ENCODE results near the gene DNAJC3. TPM values are rescaled to one million over a fixed set of nuclear protein-coding genes. Genes with fewer than 3 reads are reported as not detected.
"Not testable (repeated sequence)": the region's sequence is repeated elsewhere in the genome, so short reads cannot be mapped to it uniquely, and the experiment has no call there.

Gene DNAJC3
- total RNA-seq, 1 experiment from 2014 or later, result 19.7 TPM

DNA sequence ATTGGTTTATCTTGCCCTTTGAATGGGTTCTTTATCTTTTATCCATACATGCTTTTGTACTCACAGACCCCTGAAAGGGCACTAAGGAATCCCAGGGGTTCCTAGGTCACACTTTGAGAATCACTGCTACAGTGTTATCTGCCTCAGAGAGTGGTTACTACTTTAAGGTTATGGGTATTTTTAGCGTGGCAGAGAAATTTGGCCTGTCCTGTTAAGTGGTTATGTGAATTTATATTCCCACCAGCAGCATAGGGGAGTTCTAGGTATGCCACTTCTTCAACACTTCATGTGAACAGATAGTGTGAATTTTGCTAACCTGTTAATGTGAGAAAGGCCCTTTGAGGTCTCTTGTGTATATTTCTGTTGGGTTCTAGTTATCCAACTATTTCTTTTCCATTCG is 75.7 kb downstream of the DNAJC3 start:
- H2AFZ ChIP-seq (ENCODE audit: low read length), result no peak overlapping the region
- DNase-seq, result no peak
- H3K36me3 ChIP-seq (ENCODE audit: insufficient read depth, low read length), result no peaks in the 10 kb centered on the region
- H3K4me1 ChIP-seq (ENCODE audit: low read length), result no peaks in the 10 kb centered on the region
- no peaks in the 10 kb centered on the region for H3K9me3 ChIP-seq (ENCODE audit: low read length)
- H3K4me2 ChIP-seq (ENCODE audit: low read depth, low read length, poor library complexity, severe bottlenecking), result no peak overlapping the region
- no peak overlapping the region for H3K4me3 ChIP-seq (ENCODE audit: low read length)
- no peak overlapping the region for H3K9ac ChIP-seq (ENCODE audit: low read length)
- H3K79me2 ChIP-seq (ENCODE audit: low read length), result peaks cover 67% of the 10 kb centered on the region
- H3K9me2 ChIP-seq (replicated peaks; ENCODE audit: insufficient read depth, low read length), result no peaks in the 10 kb centered on the region
- no peak overlapping the region for H3K27ac ChIP-seq (ENCODE audit: low read length)
- no peaks in the 10 kb centered on the region for H4K20me1 ChIP-seq (ENCODE audit: insufficient read depth, low read depth, low read length)
- H3K27me3 ChIP-seq (ENCODE audit: low read length), result no peaks in the 10 kb centered on the region

DNA sequence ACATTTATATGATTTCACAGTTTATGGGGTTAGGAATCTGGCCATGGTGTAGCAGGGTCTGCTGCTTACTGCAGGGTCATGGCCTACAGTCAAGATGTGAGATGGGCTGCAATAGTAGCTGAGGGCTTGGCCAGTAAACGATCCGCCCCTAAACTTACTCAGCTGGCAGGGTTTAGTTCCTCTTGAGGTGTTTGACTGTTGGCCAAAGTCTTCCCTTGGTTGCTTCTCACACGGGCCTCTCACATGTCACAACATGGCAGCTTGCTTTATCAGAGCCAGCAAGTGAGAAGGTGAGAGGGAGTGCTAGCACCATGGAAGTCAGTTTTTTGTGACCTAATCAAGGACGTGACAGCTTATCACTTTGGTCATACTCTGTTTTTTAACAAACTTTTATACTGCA is 77.1 kb downstream of the DNAJC3 start:
- Histone ChIP-seq H3K36me3 (ENCODE audit: insufficient read depth, low read length) (no peaks in the 10 kb centered on the region), H3K9me2 (replicated peaks; ENCODE audit: insufficient read depth, low read length) (no peaks in the 10 kb centered on the region), H3K27ac (ENCODE audit: low read length) (no peak overlapping the region), H3K4me2 (ENCODE audit: low read depth, low read length, poor library complexity, severe bottlenecking) (no peak overlapping the region), H3K9me3 (ENCODE audit: low read length) (no peaks in the 10 kb centered on the region), H3K4me1 (ENCODE audit: low read length) (no peaks in the 10 kb centered on the region), H2AFZ (ENCODE audit: low read length) (no peak overlapping the region), H3K9ac (ENCODE audit: low read length) (no peak overlapping the region), H3K27me3 (ENCODE audit: low read length) (no peaks in the 10 kb centered on the region), H3K4me3 (ENCODE audit: low read length) (no peak overlapping the region), H4K20me1 (ENCODE audit: insufficient read depth, low read depth, low read length) (no peaks in the 10 kb centered on the region), H3K79me2 (ENCODE audit: low read length) (peaks cover 57% of the 10 kb centered on the region)
- DNase-seq, result no peak

DNA sequence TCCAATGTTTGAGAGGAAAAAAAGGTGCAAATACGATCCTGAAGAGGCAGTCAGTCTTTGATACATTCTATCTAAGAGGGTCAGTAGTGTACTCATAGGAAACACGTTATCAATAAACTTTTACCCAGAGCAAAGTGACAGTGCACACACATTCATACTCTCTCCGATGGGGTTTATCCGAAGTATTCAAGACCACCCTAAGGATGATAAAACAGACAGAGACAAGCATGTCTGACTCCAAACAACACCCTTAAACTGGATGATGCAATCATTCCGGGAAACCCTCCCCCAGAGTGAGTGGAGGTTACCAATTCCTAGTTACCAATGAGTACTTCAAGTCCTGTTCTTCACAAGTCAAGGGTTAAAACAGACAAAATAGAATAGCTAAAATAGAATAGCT is 79.1 kb downstream of the DNAJC3 start:
- Histone ChIP-seq H3K4me1 (ENCODE audit: low read length) (no peaks in the 10 kb centered on the region), H3K36me3 (ENCODE audit: insufficient read depth, low read length) (no peaks in the 10 kb centered on the region), H3K27ac (ENCODE audit: low read length) (no peak overlapping the region), H3K27me3 (ENCODE audit: low read length) (no peaks in the 10 kb centered on the region), H3K4me2 (ENCODE audit: low read depth, low read length, poor library complexity, severe bottlenecking) (no peak overlapping the region), H3K9me3 (ENCODE audit: low read length) (no peaks in the 10 kb centered on the region), H3K9ac (ENCODE audit: low read length) (no peak overlapping the region), H2AFZ (ENCODE audit: low read length) (no peak overlapping the region), H3K79me2 (ENCODE audit: low read length) (peaks cover 45% of the 10 kb centered on the region), H3K9me2 (replicated peaks; ENCODE audit: insufficient read depth, low read length) (no peaks in the 10 kb centered on the region), H4K20me1 (ENCODE audit: insufficient read depth, low read depth, low read length) (no peaks in the 10 kb centered on the region), H3K4me3 (ENCODE audit: low read length) (no peak overlapping the region)
- DNase-seq, result no peak

DNA sequence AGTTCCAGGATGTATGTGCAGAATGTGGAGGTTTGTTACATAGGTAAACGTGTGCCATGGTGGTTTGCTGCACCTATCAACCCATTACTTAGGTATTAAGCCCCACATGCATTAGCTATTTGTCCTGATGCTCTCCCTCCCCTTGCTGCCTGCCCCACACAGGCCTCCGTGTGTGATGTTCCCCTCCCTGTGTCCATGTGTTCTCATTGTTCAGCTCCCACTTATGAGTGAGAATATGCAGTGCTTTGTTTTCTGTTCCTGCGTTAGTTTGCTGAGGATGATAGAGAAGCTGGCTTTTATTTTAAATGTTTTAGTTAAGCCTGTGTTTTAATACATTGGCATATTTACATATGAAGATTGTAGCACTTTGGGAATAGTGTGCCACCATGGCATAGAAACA is 85.7 kb downstream of the DNAJC3 start:
- not testable (repeated sequence) for H3K9me3 ChIP-seq (ENCODE audit: low read length); DNase-seq; H3K4me3 ChIP-seq (ENCODE audit: low read length); H3K27me3 ChIP-seq (ENCODE audit: low read length); H2AFZ ChIP-seq (ENCODE audit: low read length); H3K9me2 ChIP-seq (replicated peaks; ENCODE audit: insufficient read depth, low read length); H3K4me2 ChIP-seq (ENCODE audit: low read depth, low read length, poor library complexity, severe bottlenecking); H3K27ac ChIP-seq (ENCODE audit: low read length); H3K9ac ChIP-seq (ENCODE audit: low read length); H3K79me2 ChIP-seq (ENCODE audit: low read length); H4K20me1 ChIP-seq (ENCODE audit: insufficient read depth, low read depth, low read length); H3K36me3 ChIP-seq (ENCODE audit: insufficient read depth, low read length); H3K4me1 ChIP-seq (ENCODE audit: low read length)

DNA sequence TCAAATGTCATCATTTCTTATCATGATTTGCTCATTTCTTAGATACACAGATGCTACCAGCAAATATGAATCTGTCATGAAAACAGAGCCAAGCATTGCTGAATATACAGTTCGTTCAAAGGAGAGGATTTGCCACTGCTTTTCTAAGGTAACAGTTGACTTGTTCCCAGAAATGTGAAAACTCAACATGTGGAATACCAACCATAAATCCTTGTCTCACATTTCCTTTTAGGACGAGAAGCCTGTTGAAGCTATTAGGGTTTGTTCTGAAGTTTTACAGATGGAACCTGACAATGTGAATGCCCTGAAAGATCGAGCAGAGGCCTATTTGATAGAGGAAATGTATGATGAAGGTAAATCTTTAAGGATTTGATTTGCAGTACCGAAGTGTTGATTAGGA is 86.7 kb downstream of the DNAJC3 start:
- Histone ChIP-seq H3K36me3 (ENCODE audit: insufficient read depth, low read length) (peaks cover 10% of the 10 kb centered on the region; the same call in 1 of the 2 replicates), H3K9me3 (ENCODE audit: low read length) (no peaks in the 10 kb centered on the region)

DNA sequence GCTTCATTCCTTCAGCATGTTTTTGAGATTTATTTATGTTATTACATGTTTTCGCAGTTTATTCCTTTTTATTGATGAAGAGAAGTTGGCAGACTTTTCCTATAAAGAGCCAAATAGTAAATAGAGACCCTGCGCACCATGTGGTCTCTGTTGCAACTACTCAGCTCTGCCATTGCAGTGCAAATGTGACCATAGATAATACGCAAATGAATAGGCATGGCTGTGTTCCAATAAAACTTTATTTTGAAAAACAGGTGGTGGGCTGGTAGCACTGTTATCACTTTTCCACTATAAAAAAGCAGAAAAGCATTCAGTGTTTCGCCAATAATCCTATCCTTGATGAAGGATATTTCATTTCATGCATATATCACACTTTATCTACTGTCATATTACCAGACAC is 95.0 kb downstream of the DNAJC3 start:
- no peak for DNase-seq
- H4K20me1 ChIP-seq (ENCODE audit: insufficient read depth, low read depth, low read length), result no peaks in the 10 kb centered on the region
- no peaks in the 10 kb centered on the region for H3K4me1 ChIP-seq (ENCODE audit: low read length)
- H3K9me3 ChIP-seq (ENCODE audit: low read length), result no peaks in the 10 kb centered on the region
- H3K79me2 ChIP-seq (ENCODE audit: low read length), result peaks cover 11% of the 10 kb centered on the region
- no peaks in the 10 kb centered on the region for H3K9me2 ChIP-seq (replicated peaks; ENCODE audit: insufficient read depth, low read length)
- no peaks in the 10 kb centered on the region for H3K36me3 ChIP-seq (ENCODE audit: insufficient read depth, low read length)
- H3K4me2 ChIP-seq (ENCODE audit: low read depth, low read length, poor library complexity, severe bottlenecking), result no peak overlapping the region
- no peak overlapping the region for H3K27ac ChIP-seq (ENCODE audit: low read length)
- H3K9ac ChIP-seq (ENCODE audit: low read length), result no peak overlapping the region
- no peaks in the 10 kb centered on the region for H3K27me3 ChIP-seq (ENCODE audit: low read length)
- H2AFZ ChIP-seq (ENCODE audit: low read length), result no peak overlapping the region
- no peak overlapping the region for H3K4me3 ChIP-seq (ENCODE audit: low read length)

More for the DNA sequence above, 86.7 kb downstream of the DNAJC3 start:
- no peak overlapping the region for H3K4me3 ChIP-seq (ENCODE audit: low read length)
- no peak overlapping the region for H3K9ac ChIP-seq (ENCODE audit: low read length)
- no peaks in the 10 kb centered on the region for H3K27me3 ChIP-seq (ENCODE audit: low read length)
- DNase-seq, result no peak
- H2AFZ ChIP-seq (ENCODE audit: low read length), result no peak overlapping the region
- no peaks in the 10 kb centered on the region for H3K9me2 ChIP-seq (replicated peaks; ENCODE audit: insufficient read depth, low read length)
- no peaks in the 10 kb centered on the region for H3K4me1 ChIP-seq (ENCODE audit: low read length)
- no peak overlapping the region for H3K27ac ChIP-seq (ENCODE audit: low read length)
- no peaks in the 10 kb centered on the region for H4K20me1 ChIP-seq (ENCODE audit: insufficient read depth, low read depth, low read length)
- H3K4me2 ChIP-seq (ENCODE audit: low read depth, low read length, poor library complexity, severe bottlenecking), result no peak overlapping the region
- peaks cover 5% of the 10 kb centered on the region; the same call in 1 of the 2 replicates for H3K79me2 ChIP-seq (ENCODE audit: low read length)

DNA sequence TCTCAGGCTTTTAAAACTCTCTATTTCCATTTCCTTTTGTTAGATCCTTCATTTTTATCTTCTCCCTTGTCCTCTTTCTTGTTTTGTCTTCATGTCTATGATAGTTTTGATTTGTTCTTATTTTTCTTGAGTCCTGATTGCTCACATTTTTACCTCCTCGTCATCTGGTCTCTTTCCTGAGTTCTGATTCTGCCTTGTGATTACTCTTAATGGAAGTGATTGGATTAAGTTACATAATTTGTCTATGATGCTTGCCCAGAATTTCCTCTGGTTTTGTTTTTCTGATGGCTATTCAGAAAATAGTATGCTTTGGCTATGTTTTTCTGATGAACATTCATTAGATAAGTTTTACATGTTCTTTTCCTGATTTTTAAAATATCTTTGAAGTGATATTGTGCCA is 102.6 kb downstream of the DNAJC3 start:
- H3K9ac ChIP-seq (ENCODE audit: low read length), result no peak overlapping the region
- no peak overlapping the region for H3K4me3 ChIP-seq (ENCODE audit: low read length)
- H3K9me3 ChIP-seq (ENCODE audit: low read length), result no peaks in the 10 kb centered on the region
- no peak overlapping the region for H3K27ac ChIP-seq (ENCODE audit: low read length)
- H3K9me2 ChIP-seq (replicated peaks; ENCODE audit: insufficient read depth, low read length), result no peaks in the 10 kb centered on the region
- no peak overlapping the region for H3K4me2 ChIP-seq (ENCODE audit: low read depth, low read length, poor library complexity, severe bottlenecking)
- H4K20me1 ChIP-seq (ENCODE audit: insufficient read depth, low read depth, low read length), result no peaks in the 10 kb centered on the region
- peaks cover 36% of the 10 kb centered on the region for H3K79me2 ChIP-seq (ENCODE audit: low read length)
- H3K36me3 ChIP-seq (ENCODE audit: insufficient read depth, low read length), result peaks cover 8% of the 10 kb centered on the region
- H3K27me3 ChIP-seq (ENCODE audit: low read length), result no peaks in the 10 kb centered on the region
- no peak overlapping the region for H2AFZ ChIP-seq (ENCODE audit: low read length)
- H3K4me1 ChIP-seq (ENCODE audit: low read length), result no peaks in the 10 kb centered on the region
- DNase-seq, result no peak

DNA sequence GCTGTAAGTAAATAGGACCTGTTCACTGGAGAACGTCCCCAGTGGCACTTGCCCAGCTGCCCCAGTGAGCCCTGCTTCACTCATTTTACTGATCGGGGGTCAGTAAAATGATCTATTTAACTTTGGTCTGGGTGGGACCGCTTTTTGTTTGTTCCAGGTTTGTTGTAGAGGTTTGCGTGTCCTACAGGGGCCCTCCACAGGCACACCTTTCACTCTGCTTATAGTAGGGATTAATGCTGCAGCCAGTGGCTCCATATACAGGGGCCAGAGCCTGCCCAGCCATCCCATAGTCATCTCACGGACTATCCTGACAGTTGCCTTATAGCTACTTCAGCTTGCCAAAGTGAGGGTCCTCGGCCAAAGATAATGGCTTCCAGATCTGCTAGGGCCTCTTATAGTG is 104.1 kb downstream of the DNAJC3 start:
- no peak for DNase-seq
- Histone ChIP-seq H3K27me3 (ENCODE audit: low read length) (no peaks in the 10 kb centered on the region), H3K9me2 (replicated peaks; ENCODE audit: insufficient read depth, low read length) (no peaks in the 10 kb centered on the region), H4K20me1 (ENCODE audit: insufficient read depth, low read depth, low read length) (no peaks in the 10 kb centered on the region), H3K4me1 (ENCODE audit: low read length) (no peaks in the 10 kb centered on the region), H3K4me2 (ENCODE audit: low read depth, low read length, poor library complexity, severe bottlenecking) (no peak overlapping the region), H3K4me3 (ENCODE audit: low read length) (no peak overlapping the region), H3K9me3 (ENCODE audit: low read length) (no peaks in the 10 kb centered on the region), H3K27ac (ENCODE audit: low read length) (no peak overlapping the region), H3K9ac (ENCODE audit: low read length) (no peak overlapping the region), H3K36me3 (ENCODE audit: insufficient read depth, low read length) (peaks cover 9% of the 10 kb centered on the region), H2AFZ (ENCODE audit: low read length) (no peak overlapping the region), H3K79me2 (ENCODE audit: low read length) (peaks cover 34% of the 10 kb centered on the region)

DNA sequence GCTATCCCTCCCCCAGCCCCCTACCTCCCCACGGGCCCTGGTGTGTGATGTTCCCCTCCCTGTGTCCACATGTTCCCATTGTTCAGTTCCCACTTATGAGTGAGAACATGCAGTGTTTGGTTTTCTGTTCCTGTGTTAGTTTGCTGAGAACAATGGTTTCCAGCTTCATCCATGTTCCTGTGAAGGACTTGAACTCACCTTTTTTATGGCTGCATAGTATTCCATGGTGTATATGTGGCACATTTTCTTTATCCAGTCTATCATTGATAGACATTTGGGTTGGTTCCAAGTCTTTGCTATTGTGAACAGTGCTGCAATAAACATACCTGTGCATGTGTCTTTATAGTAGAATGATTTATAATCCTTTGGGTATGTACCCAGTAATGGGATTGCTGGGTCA is 105.0 kb downstream of the DNAJC3 start:
- not testable (repeated sequence) for H2AFZ ChIP-seq (ENCODE audit: low read length); DNase-seq

More for the DNA sequence above, 105.0 kb downstream of the DNAJC3 start:
- H3K36me3 ChIP-seq (ENCODE audit: insufficient read depth, low read length), result peaks cover 13% of the 10 kb centered on the region
- H3K4me3 ChIP-seq (ENCODE audit: low read length); H3K9me2 ChIP-seq (replicated peaks; ENCODE audit: insufficient read depth, low read length); H4K20me1 ChIP-seq (ENCODE audit: insufficient read depth, low read depth, low read length); H3K27ac ChIP-seq (ENCODE audit: low read length); H3K4me1 ChIP-seq (ENCODE audit: low read length); H3K27me3 ChIP-seq (ENCODE audit: low read length); H3K4me2 ChIP-seq (ENCODE audit: low read depth, low read length, poor library complexity, severe bottlenecking); H3K9ac ChIP-seq (ENCODE audit: low read length); H3K9me3 ChIP-seq (ENCODE audit: low read length): not testable (repeated sequence)
- peaks cover 26% of the 10 kb centered on the region for H3K79me2 ChIP-seq (ENCODE audit: low read length)
